Measurements from ENCODE around the gene ACTL10. TPM values are rescaled to one million over a fixed set of nuclear protein-coding genes. Genes with fewer than 3 reads are reported as not detected.

Gene ACTL10
- polyA plus RNA-seq, 3 donors = 0.33 to 0.76 (median 0.60) TPM

DNA sequence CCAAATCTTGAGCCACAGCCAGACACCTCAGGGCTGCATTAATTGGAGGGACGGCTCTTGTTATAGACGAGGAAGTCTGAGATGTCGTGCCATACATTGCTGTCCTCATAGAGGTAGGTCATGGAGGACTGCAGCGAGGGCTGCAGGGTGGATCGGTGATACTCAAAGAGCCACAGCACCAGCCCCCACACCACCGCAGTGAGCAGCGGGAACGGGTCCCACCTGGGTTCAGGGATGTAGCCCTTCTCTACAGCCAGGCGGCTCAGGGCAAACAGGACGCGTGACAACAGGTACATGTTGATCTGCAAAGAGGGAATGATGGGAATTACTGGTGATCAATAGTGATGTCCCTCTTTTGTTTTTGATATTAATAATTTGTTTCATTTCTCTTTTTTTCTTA, 40.9 kb downstream of the ACTL10 start:
- no peak for DNase-seq (ENCODE audit: extremely low read depth in 1 of 11, low read depth in 9 of 11, low spot score in 4 of 11)

DNA sequence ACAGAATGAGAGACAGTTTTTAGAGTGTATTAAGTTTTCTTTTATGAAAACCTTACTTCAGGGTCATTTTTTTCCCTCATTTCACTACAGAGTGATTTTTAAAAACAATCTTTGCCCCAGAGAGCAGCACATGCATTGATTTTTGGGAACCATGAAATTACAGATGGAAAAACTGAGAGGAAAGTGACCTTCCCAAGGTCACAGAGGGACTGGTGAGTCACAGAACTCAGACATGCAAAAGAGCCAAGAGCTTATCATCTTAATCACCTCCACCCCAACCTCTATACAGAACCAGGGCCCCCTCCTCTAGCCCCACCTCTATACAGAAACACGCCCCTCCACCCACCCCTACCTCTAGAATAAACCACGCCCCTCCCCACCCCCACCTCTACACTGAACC, 42.7 kb downstream of the ACTL10 start:
- DNase-seq (ENCODE audit: extremely low read depth in 1 of 11, low read depth in 9 of 11, low spot score in 4 of 11) = no peak

DNA sequence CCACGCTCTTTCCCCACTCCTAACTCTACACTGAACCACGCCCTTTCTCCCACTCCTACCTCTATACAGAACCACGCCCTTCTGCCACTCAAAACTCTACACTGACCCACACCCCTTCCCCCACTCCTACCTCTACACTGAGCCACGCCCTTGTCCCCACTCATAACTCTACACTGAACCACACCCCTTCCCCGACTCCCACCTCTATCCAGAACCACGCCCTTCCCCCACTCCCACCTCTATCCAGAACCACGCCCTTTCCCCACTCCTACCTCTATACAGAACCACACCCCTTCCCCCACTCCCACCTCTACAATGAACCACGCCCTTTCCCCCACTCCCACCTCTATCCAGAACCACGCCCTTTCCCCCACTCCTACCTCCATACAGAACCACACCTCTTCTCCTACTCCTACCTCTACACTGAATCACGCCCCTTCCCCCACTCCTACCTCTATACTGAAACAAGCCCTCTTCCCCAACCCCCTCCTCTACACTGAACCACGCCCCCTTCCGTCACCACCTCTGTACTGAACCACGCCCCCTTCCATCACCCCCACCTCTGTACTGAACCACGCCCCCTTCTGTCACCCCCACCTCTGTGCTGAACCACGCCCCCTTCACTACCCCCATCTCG, 43.3 kb downstream of the ACTL10 start:
- no peak for DNase-seq (ENCODE audit: extremely low read depth in 1 of 11, low read depth in 9 of 11, low spot score in 4 of 11)

DNA sequence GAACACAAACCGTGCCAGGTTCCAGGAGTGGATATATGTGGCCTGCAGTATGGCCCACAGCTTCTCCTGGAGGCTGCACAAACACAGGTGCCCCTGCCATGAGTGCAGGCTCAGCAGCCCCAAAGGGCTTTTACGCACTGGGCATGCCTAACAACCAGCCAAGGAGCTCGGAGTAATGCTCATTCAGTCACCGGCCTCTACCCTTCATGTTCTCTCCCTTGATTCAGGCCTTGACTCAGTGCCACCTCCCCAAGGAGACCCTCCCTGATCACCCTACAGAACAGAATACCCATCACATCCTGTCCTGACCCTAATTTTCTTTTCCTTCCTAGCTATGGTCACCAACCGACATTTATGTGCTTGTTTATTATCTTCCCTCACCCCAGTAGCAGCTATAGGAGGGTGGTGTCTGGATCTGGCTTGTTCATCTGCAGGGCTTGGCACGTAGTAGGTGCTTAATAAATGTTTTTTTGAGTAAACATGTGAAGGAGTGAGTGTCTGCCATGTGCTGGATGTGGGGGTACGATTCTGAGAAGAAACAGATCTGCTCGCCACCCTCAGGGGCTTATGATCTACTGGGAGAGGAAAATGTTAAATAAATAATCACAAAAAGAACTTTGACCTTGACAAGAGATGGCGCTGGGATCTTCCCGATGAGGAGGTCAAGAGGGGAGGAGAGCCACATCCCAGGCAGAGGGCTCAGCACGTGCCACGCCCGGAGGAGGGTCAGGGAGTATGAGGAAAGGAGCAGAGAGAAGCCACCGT, 44.1 kb downstream of the ACTL10 start:
- DNase-seq (ENCODE audit: extremely low read depth in 1 of 11, low read depth in 9 of 11, low spot score in 4 of 11) = no peak

DNA sequence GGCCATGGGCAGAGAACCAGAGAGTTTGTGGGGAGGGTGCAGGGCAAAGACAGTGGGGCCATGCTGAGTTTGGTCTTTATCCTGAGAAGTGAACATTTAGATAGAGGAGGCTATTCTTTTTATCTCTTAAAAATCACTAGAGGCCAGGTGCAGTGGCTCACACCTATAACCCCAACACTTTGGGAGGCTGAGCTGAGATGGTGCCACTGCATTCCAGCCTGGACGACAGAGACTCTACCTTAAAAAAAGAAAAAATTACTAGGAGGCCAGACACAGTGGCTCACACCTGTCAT, 44.6 kb downstream of the ACTL10 start:
- DNase-seq (ENCODE audit: extremely low read depth in 1 of 11, low read depth in 9 of 11, low spot score in 4 of 11) = no peak

DNA sequence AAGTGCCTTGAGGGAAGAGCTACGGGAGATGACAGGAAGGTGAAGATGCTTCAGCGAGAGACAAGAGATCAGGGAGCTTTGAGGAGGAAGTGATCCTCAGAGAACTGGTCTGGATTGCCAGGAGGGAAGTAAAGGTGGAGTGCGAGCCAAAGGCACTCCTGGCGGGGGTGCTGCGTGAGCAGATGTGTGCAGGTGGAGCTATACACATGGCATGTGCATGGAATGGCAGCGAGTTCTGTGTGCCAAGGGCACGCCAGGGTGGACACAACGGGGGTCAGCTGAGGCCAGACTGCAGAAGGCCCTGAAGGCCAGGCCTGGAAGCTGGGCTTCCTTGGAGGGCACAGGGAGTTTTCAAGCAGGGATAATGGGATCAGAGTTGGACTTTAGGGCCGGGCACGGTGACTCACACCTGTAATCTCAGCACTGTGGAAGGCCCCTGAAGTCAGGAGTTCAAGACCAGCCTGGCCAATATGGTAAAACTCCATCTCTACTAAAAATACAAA, 47.2 kb downstream of the ACTL10 start:
- DNase-seq (ENCODE audit: extremely low read depth in 1 of 11, low read depth in 9 of 11, low spot score in 4 of 11) = no peak

DNA sequence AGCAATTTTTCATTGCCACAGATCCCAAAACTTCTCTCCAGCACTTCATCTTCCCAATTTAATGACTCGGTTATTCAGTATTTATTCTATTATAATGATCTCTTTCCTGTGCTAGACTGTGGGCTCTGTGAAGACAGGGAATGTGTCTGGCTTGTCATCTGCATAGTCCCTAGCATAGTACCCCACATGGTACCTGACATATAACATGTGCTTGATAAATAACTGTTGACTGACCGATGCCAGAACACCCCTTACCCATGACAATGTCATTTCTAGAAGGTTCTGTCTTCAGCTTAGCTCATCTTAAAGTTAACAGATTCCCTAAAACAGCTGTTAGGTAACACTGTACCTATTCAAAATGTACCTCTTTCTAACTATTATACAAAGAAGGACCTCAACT, 49.8 kb downstream of the ACTL10 start:
- no peak for DNase-seq (ENCODE audit: extremely low read depth in 1 of 11, low read depth in 9 of 11, low spot score in 4 of 11)

Other genes starting within 250 kb of the ACTL10 start
- 10 to 100 TPM in 2 of 3 donors, 1 to 10 TPM in 1; 8.7 to 12.2 (median 12.0) TPM for gene SNTA1, start 223.2 kb upstream of the ACTL10 start, polyA plus RNA-seq (ENCODE audit: insufficient read length in 3 of 3)
- gene CBFA2T2, start 176.8 kb upstream of the ACTL10 start, polyA plus RNA-seq (ENCODE audit: insufficient read length in 3 of 3) = 10 to 100 TPM; 26.8 to 35.9 (median 27.4) TPM
- gene C20orf144, start 4.6 kb upstream of the ACTL10 start, polyA plus RNA-seq (ENCODE audit: insufficient read length in 3 of 3) = under 1 TPM; 0.25 to 0.32 (median 0.29) TPM
- gene NECAB3, start 7.5 kb downstream of the ACTL10 start, polyA plus RNA-seq (ENCODE audit: insufficient read length in 3 of 3) = 10 to 100 TPM; 14.1 to 19.2 (median 18.6) TPM
- gene E2F1, start 19.4 kb downstream of the ACTL10 start, polyA plus RNA-seq (ENCODE audit: insufficient read length in 3 of 3) = 10 to 100 TPM; 10.7 to 15.6 (median 12.1) TPM
- 1 to 10 TPM; 6.4 to 9.0 (median 8.6) TPM for gene PXMP4, start 53.4 kb downstream of the ACTL10 start, polyA plus RNA-seq (ENCODE audit: insufficient read length in 3 of 3)
- 1 to 10 TPM; 2.4 to 4.4 (median 3.3) TPM for gene ZNF341, start 65.1 kb downstream of the ACTL10 start, polyA plus RNA-seq (ENCODE audit: insufficient read length in 3 of 3)
- 100 to 1,000 TPM in 2 of 3 donors, 10 to 100 TPM in 1; 98.8 to 110 (median 105) TPM for gene CHMP4B, start 144.4 kb downstream of the ACTL10 start, polyA plus RNA-seq (ENCODE audit: insufficient read length in 3 of 3)

All from renal cortex interstitium (tissue), 11 donors.